Lower lobe of right lung (tissue), 2 donors: Measurements from ENCODE around the gene EMID1. TPM values are rescaled to one million over a fixed set of nuclear protein-coding genes. Genes with fewer than 3 reads are reported as not detected.

Source experiments
- ATAC-seq, 2 donors: fragments of 200-7000 bp; cut with Tn5 transposase; one replicate each; pipeline ENCODE4 v1.9.1; 2020 to 2022; ENCODE audit warnings: mild to moderate bottlenecking in 2 of 2, moderate library complexity in 2 of 2
- DNase-seq: peaks from one replicate; pipeline ENCODE4 v3.0.0-alpha.2; 2020
- H3K27ac ChIP-seq: fragments of 200-600 bp; one replicate; pipeline ENCODE4 v1.8.0; 2022
- H3K27me3 ChIP-seq: fragments of 200-600 bp; one replicate; pipeline ENCODE4 v1.8.0; 2022; ENCODE audit warnings: low read depth
- H3K36me3 ChIP-seq: fragments of 200-600 bp; one replicate; pipeline ENCODE4 v1.8.0; 2022; ENCODE audit warnings: mild to moderate bottlenecking
- H3K4me1 ChIP-seq: fragments of 200-600 bp; one replicate; pipeline ENCODE4 v1.8.0; 2022
- H3K4me3 ChIP-seq: fragments of 200-600 bp; one replicate; pipeline ENCODE4 v1.8.0; 2022; ENCODE audit warnings: mild to moderate bottlenecking
- H3K9me3 ChIP-seq: fragments of 200-600 bp; one replicate; pipeline ENCODE4 v1.8.0; 2022
- CTCF ChIP-seq: fragments of 200-600 bp; IDR thresholded peaks from one replicate; pipeline ENCODE4 v1.8.0; 2022; ENCODE audit warnings: antibody characterized with exemption, mild to moderate bottlenecking
- intact Hi-C: fragments of 100-400 bp; cut with DNase I; formaldehyde crosslinking; loops from one replicate; pipeline ENCODE4 v1.11.0; 2022
- total RNA-seq: library from RNA; stranded (reverse); fragmentation: NEBNext Ultra II Directional; extraction: Animal tissue kit (Norgen Biotek cat#: 25700); gene quantifications from one replicate; pipeline ENCODE4 v1.2.1, GENCODE V29; 2021
- donor health status: DM: no; HTN: yes; CAD: no; lungs with severe emphysema.

Gene EMID1
- total RNA-seq, 1 donor from 2014 or later, result 8.2 TPM

GRCh38 chr22:29200901-29201300 is 4.8 kb upstream of the EMID1 start:
- Histone ChIP-seq H3K27me3 (no peaks in the 10 kb centered on the region), H3K27ac (peak overlapping the region; percentile 82), H3K4me1 (peaks cover 31% of the 10 kb centered on the region), H3K36me3 (no peaks in the 10 kb centered on the region), H3K9me3 (no peaks in the 10 kb centered on the region), H3K4me3 (no peak overlapping the region)
- ATAC-seq (no peak), DNase-seq (no peak)
- no peak for TF ChIP-seq CTCF
- intact Hi-C loops, result no loop called here

GRCh38 chr22:29201782-29202181 is 3.9 kb upstream of the EMID1 start:
- ATAC-seq (no peak), DNase-seq (no peak)
- intact Hi-C loops, result no loop called here
- peaks cover 38% of the 10 kb centered on the region for H3K4me1 ChIP-seq
- H3K27ac ChIP-seq, result peak overlapping the region; percentile 82
- no peaks in the 10 kb centered on the region for H3K36me3 ChIP-seq
- no peaks in the 10 kb centered on the region for H3K9me3 ChIP-seq
- TF ChIP-seq CTCF, result no peak
- H3K4me3 ChIP-seq, result no peak overlapping the region
- no peaks in the 10 kb centered on the region for H3K27me3 ChIP-seq

GRCh38 chr22:29202212-29203192 is 3.2 kb upstream of the EMID1 start:
- Histone ChIP-seq H3K9me3 (no peaks in the 10 kb centered on the region), H3K4me3 (no peak overlapping the region), H3K27me3 (no peaks in the 10 kb centered on the region), H3K27ac (peak overlapping the region; percentile 82), H3K36me3 (no peaks in the 10 kb centered on the region), H3K4me1 (peaks cover 42% of the 10 kb centered on the region)
- intact Hi-C loops, result no loop called here
- peak; percentile 32 for TF ChIP-seq CTCF
- ATAC-seq (peak; percentile 50 to 61), DNase-seq (peak; percentile 67)

- TF ChIP-seq CTCF, result no peak
- no peaks in the 10 kb centered on the region for H3K36me3 ChIP-seq
- H3K4me3 ChIP-seq, result no peak overlapping the region
- ATAC-seq (no peak), DNase-seq (no peak)
- intact Hi-C loops, result no loop called here
- no peaks in the 10 kb centered on the region for H3K27me3 ChIP-seq
- peaks cover 42% of the 10 kb centered on the region for H3K4me1 ChIP-seq
- no peaks in the 10 kb centered on the region for H3K9me3 ChIP-seq
- peak overlapping the region; percentile 82 for H3K27ac ChIP-seq
Measured at GRCh38 chr22:29203488-29204454, 1.9 kb upstream of the EMID1 start.

- no peaks in the 10 kb centered on the region for H3K27me3 ChIP-seq
- TF ChIP-seq CTCF, result no peak
- H3K9me3 ChIP-seq, result no peaks in the 10 kb centered on the region
- DNase-seq (no peak), ATAC-seq (no peak)
- H3K4me1 ChIP-seq, result peaks cover 42% of the 10 kb centered on the region
- no peak overlapping the region for H3K4me3 ChIP-seq
- intact Hi-C loops, result no loop called here
- H3K36me3 ChIP-seq, result no peaks in the 10 kb centered on the region
- peak overlapping the region; percentile 28 for H3K27ac ChIP-seq
Measured at GRCh38 chr22:29204455-29205183, 1.1 kb upstream of the EMID1 start.
